Vagina (tissue), 2 donors: ENCODE results near the gene CTH. TPM values are rescaled to one million over a fixed set of nuclear protein-coding genes. Genes with fewer than 3 reads are reported as not detected.

Source experiments
- DNase-seq, 2 donors: peaks; one replicate each; pipeline ENCODE4 v3.0.0-alpha.2; 2017; ENCODE audit errors: extremely low spot score in 2 of 2
- H3K27ac ChIP-seq: fragments of 200-600 bp; sonication (generic); one replicate; pipeline ENCODE4 v1.5.1; 2019
- H3K27me3 ChIP-seq: fragments of 200-600 bp; sonication (generic); one replicate; pipeline ENCODE4 v1.5.1; 2019
- H3K36me3 ChIP-seq, 2 donors: fragments of 200-600 bp; sonication (generic); one replicate each; pipeline ENCODE4 v1.5.1; 2017 to 2019
- H3K4me1 ChIP-seq: fragments of 200-600 bp; sonication (generic); one replicate; pipeline ENCODE4 v1.5.1; 2019
- H3K4me3 ChIP-seq, 2 donors: fragments of 200-600 bp; sonication (generic); 1 replicate in 1 of 2; 2 replicates in 1 of 2; pipeline ENCODE4 v1.5.1; 2016 to 2019
- H3K9me3 ChIP-seq: fragments of 200-600 bp; sonication (generic); one replicate; pipeline ENCODE4 v1.5.1; 2019
- CTCF ChIP-seq, 3 experiments: fragments of 450-650 bp in 2 of 3; fragments of 200-600 bp in 1 of 3; sonication (generic) in 1 of 3; IDR thresholded peaks; one replicate each; pipeline ENCODE4 v1.5.1; 2017 to 2019; ENCODE audit warnings: antibody characterized with exemption in 3 of 3, mild to moderate bottlenecking in 2 of 3, moderate library complexity in 2 of 3
- POLR2A ChIP-seq, 2 donors: fragments of 450-650 bp; IDR thresholded peaks; one replicate each; pipeline ENCODE4 v1.6.1; 2017; ENCODE audit warnings: antibody characterized with exemption in 2 of 2, mild to moderate bottlenecking in 2 of 2, moderate library complexity in 2 of 2
- POLR2AphosphoS5 ChIP-seq, 2 donors: sonication (generic); formaldehyde crosslinking; IDR thresholded peaks; one replicate each; pipeline ENCODE4 v1.9.0; 2017; ENCODE audit warnings: antibody characterized with exemption in 2 of 2, mild to moderate bottlenecking in 2 of 2, low read depth in 1 of 2; ENCODE audit not compliant: insufficient read depth in 1 of 2
- intact Hi-C: fragments of 100-400 bp; cut with DNase I; formaldehyde crosslinking; loops from one replicate; pipeline ENCODE4 v1.15.1; 2023
- total RNA-seq: library from RNA; depleted of rRNA; stranded (reverse); fragments of >200 nt; gene quantifications from one replicate; pipeline ENCODE4 v1.2.3, GENCODE V29; 2016

CTH gene
- total RNA-seq, 1 donor from 2014 or later, result 4.2 TPM

- Histone ChIP-seq H3K9me3 (no peaks in the 10 kb centered on the region), H3K4me1 (no peaks in the 10 kb centered on the region), H3K36me3 (no peaks in the 10 kb centered on the region), H3K27me3 (no peaks in the 10 kb centered on the region), H3K27ac (no peak overlapping the region), H3K4me3 (no peak overlapping the region)
- intact Hi-C loops, result no loop called here
- no peak for DNase-seq
- TF ChIP-seq POLR2A (IDR thresholded peaks at IDR 0.05), result no peak
- TF ChIP-seq POLR2AphosphoS5 (IDR thresholded peaks at IDR 0.05; ENCODE audit: insufficient read depth in 1 of 2, low read depth in 1 of 2), result no peak
- no peak for TF ChIP-seq CTCF (IDR thresholded peaks at IDR 0.05)
These were observed 72.3 kb downstream of the CTH start for GRCh38 chr1:70483342-70483741.

- no peaks in the 10 kb centered on the region for H3K27me3 ChIP-seq
- no peaks in the 10 kb centered on the region for H3K36me3 ChIP-seq
- no peak for DNase-seq
- no peak for TF ChIP-seq POLR2AphosphoS5 (IDR thresholded peaks at IDR 0.05; ENCODE audit: insufficient read depth in 1 of 2, low read depth in 1 of 2)
- TF ChIP-seq CTCF (IDR thresholded peaks at IDR 0.05), result no peak
- no peak for TF ChIP-seq POLR2A (IDR thresholded peaks at IDR 0.05)
- H3K4me1 ChIP-seq, result no peaks in the 10 kb centered on the region
- H3K4me3 ChIP-seq, result no peak overlapping the region
- no peak overlapping the region for H3K27ac ChIP-seq
- intact Hi-C loops, result no loop called here
- H3K9me3 ChIP-seq, result no peaks in the 10 kb centered on the region
These were observed 74.6 kb downstream of the CTH start for GRCh38 chr1:70485624-70486023.

- no peaks in the 10 kb centered on the region for H3K9me3 ChIP-seq
- DNase-seq, result no peak
- TF ChIP-seq CTCF (IDR thresholded peaks at IDR 0.05) (no peak), POLR2A (IDR thresholded peaks at IDR 0.05) (no peak), POLR2AphosphoS5 (IDR thresholded peaks at IDR 0.05; ENCODE audit: insufficient read depth in 1 of 2, low read depth in 1 of 2) (peak in 1 of 2 donors; percentile 21)
- no peaks in the 10 kb centered on the region for H3K4me1 ChIP-seq
- H3K27me3 ChIP-seq, result no peaks in the 10 kb centered on the region
- intact Hi-C loops, result no loop called here
- no peak overlapping the region for H3K4me3 ChIP-seq
- H3K36me3 ChIP-seq, result no peaks in the 10 kb centered on the region
- H3K27ac ChIP-seq, result peak overlapping the region; percentile 31
These were observed 75.8 kb downstream of the CTH start for GRCh38 chr1:70486676-70487458.

- Histone ChIP-seq H3K9me3 (no peaks in the 10 kb centered on the region), H3K36me3 (no peaks in the 10 kb centered on the region), H3K27me3 (no peaks in the 10 kb centered on the region), H3K27ac (no peak overlapping the region), H3K4me1 (no peaks in the 10 kb centered on the region), H3K4me3 (no peak overlapping the region)
- TF ChIP-seq POLR2AphosphoS5 (IDR thresholded peaks at IDR 0.05; ENCODE audit: insufficient read depth in 1 of 2, low read depth in 1 of 2), result no peak
- no peak for TF ChIP-seq CTCF (IDR thresholded peaks at IDR 0.05)
- TF ChIP-seq POLR2A (IDR thresholded peaks at IDR 0.05), result no peak
- DNase-seq, result no peak
- intact Hi-C loops, result no loop called here
These were observed 76.4 kb downstream of the CTH start for GRCh38 chr1:70487459-70487815.

DNA sequence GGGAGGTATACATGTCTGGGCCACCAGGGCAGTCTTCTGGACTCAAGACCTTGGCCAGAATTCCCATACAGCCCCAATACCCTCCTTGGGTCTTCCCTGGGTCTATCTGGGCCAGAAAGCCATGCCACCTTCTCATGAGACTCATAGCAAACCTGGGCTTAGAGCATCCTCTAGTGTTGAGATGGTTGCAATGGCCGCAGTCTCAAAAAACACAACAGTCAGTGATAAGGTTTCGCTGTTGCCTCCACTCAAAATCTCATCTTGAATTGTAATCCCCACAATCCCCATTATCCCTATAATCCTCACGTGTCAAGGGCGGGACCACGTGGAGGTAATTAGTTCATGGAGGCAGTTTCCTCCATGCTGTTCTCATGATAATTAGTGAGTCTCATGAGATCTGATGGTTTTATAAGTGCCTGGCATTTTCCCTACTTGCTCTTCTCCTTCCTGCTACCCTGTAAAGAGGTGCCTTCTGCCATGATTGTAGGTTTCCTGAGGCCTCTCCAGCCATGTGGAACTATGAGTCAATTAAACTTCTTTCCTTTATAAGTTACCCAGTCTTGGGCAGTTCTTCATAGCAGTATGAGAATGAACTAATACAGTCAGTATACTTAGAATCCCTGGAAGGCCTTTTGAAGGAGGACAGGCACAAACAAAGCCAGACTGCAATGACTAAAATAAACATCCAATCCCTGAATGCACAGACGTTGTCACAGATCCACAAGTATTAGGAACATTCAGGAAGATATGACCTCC lies 77.0 kb downstream of the CTH start:
- Histone ChIP-seq H3K36me3 (no peaks in the 10 kb centered on the region), H3K4me1 (no peaks in the 10 kb centered on the region), H3K27ac (no peak overlapping the region), H3K27me3 (no peaks in the 10 kb centered on the region), H3K9me3 (no peaks in the 10 kb centered on the region), H3K4me3 (no peak overlapping the region)
- TF ChIP-seq CTCF (IDR thresholded peaks at IDR 0.05) (no peak), POLR2A (IDR thresholded peaks at IDR 0.05) (no peak), POLR2AphosphoS5 (IDR thresholded peaks at IDR 0.05; ENCODE audit: insufficient read depth in 1 of 2, low read depth in 1 of 2) (no peak)
- intact Hi-C loops, result no loop called here
- no peak for DNase-seq
